Gastrocnemius medialis (tissue), 4 donors: ENCODE measurements around the gene CNTRL.

ENCODE experiments used
- CTCF ChIP-seq, 5 experiments: fragments of 450-650 bp in 3 of 5; fragments of 200-600 bp in 2 of 5; sonication (generic) in 2 of 5; IDR thresholded peaks in 4 of 5; conservative IDR thresholded peaks in 1 of 5; 1 replicate in 4 of 5; 2 replicates in 1 of 5; pipeline ENCODE4 v1.5.1; 2016 to 2019; ENCODE audit warnings: antibody characterized with exemption in 5 of 5, mild to moderate bottlenecking in 3 of 5, moderate library complexity in 3 of 5
- POLR2A ChIP-seq, 2 donors: fragments of 450-650 bp; IDR thresholded peaks; one replicate each; pipeline ENCODE4 v1.6.1; 2017; ENCODE audit warnings: antibody characterized with exemption in 2 of 2, mild to moderate bottlenecking in 2 of 2, moderate library complexity in 2 of 2

DNA sequence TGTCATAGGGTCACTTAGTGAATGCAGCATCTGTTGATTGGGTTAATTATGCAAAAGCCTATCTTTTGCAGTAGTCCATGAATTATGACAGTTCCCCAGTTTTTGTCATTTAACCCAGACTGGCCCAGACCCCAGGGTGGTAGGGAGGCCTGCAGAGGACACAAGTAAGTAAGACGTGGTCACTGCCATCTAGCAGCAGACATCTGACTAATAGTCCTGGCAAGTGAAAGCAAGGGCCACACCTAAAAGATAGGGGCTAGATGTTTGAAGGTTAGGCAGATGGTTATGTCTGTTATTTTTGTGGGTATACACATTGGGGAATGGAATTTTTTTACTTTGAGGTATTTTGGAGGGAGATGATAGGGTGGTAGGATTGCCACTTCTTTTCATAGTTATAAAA is 78.9 kb downstream of the CNTRL start:
- TF ChIP-seq CTCF (IDR thresholded peaks at IDR 0.05 in 4 of 5, conservative IDR thresholded peaks at IDR 0.05 in 1 of 5) (no peak), POLR2A (IDR thresholded peaks at IDR 0.05) (no peak)
